GM18870 (cell line): ENCODE measurements around the gene TMEM132C.
A peak's percentile ranks its signal among the peaks of the same experiment; 100 is the strongest.
"Not testable (repeated sequence)": the region's sequence is repeated elsewhere in the genome, so short reads cannot be mapped to it uniquely, and the experiment has no call there.

ENCODE experiments used
- ATAC-seq: cut with Tn5 transposase; IDR thresholded peaks from one replicate; pipeline ENCODE4 v1.9.1; 2021; ENCODE audit warnings: moderate library complexity; ENCODE audit not compliant: unreplicated experiment

The TMEM132C gene

GRCh38 chr12:128603573-128604115, 336.7 kb downstream of the TMEM132C start:
- ATAC-seq: no peak

GRCh38 chr12:128604219-128604618, 337.2 kb downstream of the TMEM132C start:
- not testable (repeated sequence) for ATAC-seq

DNA sequence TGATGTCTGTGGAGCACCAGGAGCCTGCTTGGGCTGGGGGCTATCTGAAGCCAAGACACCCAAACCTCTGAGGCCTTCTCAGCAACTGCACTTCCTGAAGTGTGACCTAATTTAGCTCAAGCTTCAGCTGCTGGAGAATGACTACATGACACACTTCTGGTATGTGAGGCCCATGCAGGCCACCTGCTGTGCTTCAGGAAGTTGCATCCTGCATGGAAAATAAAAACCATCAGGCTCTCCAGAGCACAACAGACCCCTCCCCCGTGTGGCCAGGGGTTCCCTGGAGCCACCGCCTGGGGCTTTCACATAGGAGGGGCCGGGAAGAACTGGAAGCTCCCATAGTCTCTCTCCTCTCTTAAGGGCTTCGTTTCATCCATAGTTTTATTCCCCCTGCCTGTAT, 339.1 kb downstream of the TMEM132C start:
- no peak for ATAC-seq

GRCh38 chr12:128606538-128606937, 339.6 kb downstream of the TMEM132C start:
- no peak for ATAC-seq

DNA sequence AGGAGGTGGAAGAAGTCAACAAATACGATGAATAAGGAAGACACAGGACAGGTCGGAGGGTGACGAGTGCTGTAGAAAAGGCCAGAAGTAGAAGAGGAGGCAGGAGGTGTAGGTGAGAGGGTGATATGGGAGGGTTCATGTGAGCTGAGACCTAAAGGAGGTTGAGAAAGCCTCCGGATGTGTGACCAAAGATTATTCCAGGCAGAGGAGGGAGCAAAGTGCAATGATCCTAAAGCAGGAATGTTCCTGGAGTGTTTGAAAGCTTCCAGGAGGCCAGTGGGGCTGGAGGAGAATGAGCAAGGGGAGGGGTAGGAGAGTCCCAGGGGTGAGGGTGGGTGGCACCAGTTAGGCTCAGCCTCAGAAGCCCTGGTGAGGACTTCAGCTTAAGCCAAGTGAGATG, 340.0 kb downstream of the TMEM132C start:
- ATAC-seq: no peak

GRCh38 chr12:128607641-128608040, 340.7 kb downstream of the TMEM132C start:
- ATAC-seq: no peak

GRCh38 chr12:128609861-128610260, 342.9 kb downstream of the TMEM132C start:
- no peak for ATAC-seq

- ATAC-seq: no peak
Measured at GRCh38 chr12:128611736-128612135, 344.8 kb downstream of the TMEM132C start.

DNA sequence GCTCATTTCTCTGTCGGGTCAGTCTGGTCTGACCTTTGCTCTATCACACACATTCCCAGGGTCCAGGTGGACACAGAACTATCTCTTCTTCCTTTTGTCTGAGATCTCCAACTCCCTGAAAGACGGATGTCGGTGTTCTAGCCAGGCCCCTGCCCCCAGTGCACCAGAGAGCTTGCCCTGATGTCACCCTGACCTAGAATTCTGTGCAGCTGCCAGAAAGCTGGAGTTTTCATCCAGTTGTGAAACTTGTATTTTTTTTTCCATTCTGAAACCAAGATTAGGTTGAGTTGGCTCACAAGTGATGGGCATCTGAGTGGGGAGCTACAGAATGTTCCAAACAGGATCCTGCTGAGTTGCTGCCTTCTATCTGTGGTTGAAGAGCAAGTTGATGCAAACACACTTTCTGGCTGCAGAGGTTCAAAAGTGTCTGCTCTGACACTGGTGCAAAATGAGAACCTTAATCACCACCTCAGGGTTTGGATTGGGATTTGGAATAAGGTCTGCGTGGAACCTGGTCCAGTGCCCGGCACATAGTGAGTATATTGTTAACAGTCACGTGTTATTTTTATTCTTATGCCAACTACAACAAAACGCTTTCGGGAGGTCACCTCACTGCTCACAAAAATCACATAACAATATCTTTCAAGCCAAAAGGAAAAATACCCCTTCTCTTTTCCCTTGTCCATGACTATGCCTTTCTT, 345.3 kb downstream of the TMEM132C start:
- no peak for ATAC-seq

DNA sequence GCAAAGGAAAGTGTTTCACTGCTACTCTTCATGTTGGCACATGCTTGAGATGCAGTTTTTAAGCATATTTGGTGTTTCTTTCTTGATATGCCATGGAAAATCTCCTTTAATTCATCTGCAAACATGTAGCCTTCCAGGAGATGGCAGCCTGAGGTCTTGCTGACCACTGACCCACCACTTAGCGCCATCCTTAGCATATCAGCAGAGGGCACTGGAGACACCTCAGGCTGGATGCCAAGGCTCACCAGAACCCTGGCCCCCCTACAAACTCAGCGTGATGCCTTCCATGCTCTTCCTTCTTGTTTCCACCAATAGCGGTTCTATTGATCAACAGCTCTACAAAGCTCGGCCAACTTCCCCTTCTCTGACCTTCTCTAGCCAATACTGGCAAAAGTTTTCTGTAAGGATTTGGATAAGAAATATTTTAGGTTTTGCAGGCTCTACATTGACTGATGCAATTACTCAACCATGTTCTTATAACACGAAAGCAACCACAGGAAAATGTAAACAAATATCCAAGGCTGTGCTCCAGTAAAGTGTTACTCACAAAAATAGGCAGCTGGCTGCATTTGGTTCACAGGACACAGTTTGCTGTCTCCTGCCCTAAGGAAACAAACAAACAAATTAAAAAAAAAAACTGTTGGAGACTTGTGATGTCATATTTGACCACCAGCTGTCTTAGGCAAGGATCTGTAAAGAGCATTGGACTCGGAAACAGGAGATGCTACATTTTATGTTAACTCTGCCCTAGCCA, 347.0 kb downstream of the TMEM132C start:
- ATAC-seq: no peak

DNA sequence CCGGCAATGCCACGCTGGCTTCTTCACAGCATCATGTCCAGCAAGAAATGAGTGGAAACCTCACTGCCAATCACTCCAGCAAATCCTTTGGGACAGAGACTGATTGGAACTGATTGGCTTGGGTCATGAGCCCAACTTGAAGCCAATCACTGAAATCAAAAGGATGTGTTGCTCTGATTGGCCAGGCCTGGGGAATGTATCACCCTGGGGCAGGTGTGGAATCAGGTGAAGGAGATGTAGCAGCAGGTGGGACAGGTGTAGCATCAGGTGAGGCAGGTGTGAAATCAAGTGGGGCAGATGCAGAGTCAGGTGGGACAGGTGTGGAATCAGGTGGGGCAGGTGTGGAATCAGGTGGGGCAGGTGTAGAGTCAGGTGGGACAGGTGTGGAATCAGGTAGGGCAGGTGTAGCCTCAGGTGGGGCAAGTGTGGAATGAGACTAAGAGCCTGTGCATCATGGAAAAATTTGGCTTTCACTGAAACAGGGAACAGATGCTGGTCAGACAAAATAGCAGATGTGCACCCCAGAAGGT, 350.4 kb downstream of the TMEM132C start:
- ATAC-seq: no peak

DNA sequence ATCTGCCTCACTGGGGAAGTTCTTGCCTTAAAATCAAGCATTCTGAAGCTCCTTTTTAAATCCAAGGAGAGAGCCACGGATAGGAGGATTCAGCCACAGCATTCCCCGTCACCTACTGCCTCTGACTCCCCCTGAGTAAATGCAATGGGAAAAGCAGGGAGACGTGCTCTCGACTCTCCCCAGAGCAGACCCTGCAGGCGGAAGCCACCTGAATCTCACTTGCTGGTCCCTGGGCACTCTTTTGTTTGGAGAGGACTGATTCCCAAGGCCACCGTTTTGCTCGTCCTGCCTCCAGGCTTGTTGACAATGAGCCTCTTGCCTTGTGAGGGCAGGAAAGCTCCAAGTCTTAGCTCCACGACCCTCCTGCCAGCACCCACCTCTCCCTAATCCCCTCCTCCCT, 352.3 kb downstream of the TMEM132C start:
- ATAC-seq: no peak

GRCh38 chr12:128621304-128621703, 354.3 kb downstream of the TMEM132C start:
- no peak for ATAC-seq

- no peak for ATAC-seq
Measured at GRCh38 chr12:128623748-128624147, 356.8 kb downstream of the TMEM132C start.

DNA sequence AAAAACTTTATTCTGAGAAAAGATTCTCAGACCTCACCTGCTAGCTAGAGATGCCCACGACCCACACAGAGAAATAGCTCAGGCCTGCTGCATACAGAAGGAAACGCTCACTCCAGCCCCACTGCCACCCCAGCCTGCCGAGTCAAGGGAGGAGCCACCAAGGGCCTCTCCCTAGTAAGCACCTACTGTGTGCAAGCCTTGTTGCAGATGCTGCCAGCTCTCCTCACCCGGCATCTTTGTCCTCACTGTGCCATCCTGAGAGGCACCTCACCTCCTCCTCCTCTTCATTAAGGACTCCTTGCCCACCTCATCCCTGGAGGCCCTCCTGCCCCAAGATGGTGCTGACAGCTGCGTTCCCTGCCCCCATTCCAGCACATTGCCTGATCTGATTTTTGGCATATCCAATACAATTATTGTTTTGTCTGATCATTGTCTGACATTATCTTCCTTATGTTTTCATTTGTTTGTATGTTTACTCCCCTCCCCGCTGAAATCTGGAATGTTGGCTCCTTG, 359.9 kb downstream of the TMEM132C start:
- ATAC-seq: no peak

DNA sequence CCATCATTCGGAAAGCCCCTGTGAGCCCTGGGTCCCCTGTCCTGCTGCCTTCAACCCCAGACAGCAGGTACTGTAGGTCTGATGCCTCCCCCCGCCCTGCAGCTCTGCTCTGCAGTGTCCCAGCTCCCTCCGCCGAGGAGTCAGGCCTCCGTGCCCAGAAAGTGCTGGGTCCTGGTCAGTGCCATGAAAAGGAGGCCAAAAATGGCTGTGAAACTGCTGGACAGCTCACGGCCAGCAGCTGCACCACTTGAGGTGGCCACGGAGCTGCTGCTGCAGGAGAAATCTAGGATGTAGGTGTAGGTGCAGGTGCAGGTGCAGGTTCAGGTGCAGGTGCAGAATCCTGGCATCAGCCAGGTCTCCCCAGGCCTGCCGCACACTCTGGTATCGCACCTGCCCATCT, 360.7 kb downstream of the TMEM132C start:
- ATAC-seq: no peak

- no peak for ATAC-seq
Measured at GRCh38 chr12:128629979-128630378, 363.0 kb downstream of the TMEM132C start.

DNA sequence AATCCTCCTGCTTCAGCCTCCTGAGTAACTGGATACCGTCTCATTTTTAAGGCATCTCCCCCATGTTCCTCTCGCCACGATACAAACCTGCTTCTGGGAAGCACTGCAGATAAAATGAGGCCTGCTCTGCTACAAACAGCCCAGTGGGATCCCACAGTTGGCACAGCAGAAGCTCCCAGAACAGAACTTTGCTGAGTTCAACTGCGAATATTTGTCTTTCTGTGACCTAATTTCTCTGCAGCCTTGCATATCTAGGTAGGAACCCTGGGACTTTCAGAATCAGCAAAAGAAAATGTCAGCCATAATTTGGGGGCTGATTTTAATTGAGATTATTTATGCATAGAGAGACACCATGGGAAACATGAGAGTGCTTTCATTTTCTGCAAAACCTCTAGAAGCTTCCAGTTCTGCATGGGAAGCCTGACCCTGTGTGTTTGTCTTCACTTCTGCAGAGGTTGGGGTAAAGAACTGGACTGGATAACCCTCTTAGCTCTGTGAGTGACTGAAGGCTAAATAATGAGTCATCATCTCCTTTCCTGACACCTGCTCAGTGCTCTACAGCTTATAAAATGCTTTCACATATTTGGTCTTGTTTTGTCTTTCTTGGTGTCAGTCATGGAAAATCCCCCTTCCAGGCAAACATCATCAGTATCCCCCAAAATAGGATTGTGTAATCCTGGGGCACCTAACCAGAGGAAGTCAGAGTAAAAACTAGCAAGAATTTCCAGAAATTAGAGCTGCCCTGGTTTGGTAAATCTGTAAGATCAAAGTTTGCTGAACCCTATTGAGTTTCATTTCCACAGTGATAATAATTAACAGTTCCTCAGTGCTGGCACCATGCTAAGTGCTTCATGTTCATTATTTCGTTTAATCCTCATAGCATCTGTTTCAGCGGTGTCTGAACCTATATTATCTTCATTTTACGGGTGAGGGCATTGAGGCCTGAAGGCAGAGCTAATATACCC, 371.0 kb downstream of the TMEM132C start:
- peak; percentile 97 for ATAC-seq

DNA sequence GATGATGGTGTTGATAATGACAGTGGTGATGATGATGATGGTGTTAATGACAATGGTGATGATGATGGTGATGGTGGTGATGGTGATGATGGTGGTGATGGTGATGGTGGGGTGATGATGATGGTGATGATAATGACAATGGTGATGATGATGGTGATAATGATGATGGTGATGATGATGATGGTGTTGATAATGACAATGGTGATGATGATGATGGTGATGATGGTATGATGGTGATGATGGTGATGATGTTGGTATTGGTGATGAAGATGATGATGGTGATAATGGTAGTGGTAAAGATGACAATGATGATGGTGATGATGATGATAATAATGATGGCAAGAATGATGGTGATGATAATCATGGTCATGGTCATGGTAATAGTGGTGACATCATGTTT, 372.1 kb downstream of the TMEM132C start:
- no peak for ATAC-seq

DNA sequence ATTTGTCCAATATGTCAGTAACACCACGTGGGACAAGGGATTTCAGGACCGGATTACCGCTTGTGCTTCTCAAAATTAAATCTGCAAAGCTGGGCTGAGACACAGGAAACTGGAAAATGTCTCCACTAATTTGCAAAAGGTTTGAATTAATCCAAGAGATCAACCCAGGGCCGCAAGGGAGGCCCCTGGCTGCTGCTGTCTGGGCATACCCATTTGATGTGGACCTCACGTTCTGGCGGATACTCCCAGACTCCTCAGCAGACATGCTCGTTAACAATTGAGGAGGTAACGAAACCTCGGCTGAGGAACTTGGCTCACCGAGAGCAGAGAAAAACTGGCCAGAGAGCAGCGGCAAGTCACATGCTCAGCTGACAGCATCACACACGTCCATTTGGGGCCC, 376.2 kb downstream of the TMEM132C start:
- no peak for ATAC-seq
